ENCODE measurements around the gene SMIM43. TPM values are rescaled to one million over a fixed set of nuclear protein-coding genes. Genes with fewer than 3 reads are reported as not detected.
A peak's percentile ranks its signal among the peaks of the same experiment; 100 is the strongest.
"Not testable (repeated sequence)": the region's sequence is repeated elsewhere in the genome, so short reads cannot be mapped to it uniquely, and the experiment has no call there.

Gene SMIM43
- total RNA-seq, 1 donor from 2014 or later = not detected

DNA sequence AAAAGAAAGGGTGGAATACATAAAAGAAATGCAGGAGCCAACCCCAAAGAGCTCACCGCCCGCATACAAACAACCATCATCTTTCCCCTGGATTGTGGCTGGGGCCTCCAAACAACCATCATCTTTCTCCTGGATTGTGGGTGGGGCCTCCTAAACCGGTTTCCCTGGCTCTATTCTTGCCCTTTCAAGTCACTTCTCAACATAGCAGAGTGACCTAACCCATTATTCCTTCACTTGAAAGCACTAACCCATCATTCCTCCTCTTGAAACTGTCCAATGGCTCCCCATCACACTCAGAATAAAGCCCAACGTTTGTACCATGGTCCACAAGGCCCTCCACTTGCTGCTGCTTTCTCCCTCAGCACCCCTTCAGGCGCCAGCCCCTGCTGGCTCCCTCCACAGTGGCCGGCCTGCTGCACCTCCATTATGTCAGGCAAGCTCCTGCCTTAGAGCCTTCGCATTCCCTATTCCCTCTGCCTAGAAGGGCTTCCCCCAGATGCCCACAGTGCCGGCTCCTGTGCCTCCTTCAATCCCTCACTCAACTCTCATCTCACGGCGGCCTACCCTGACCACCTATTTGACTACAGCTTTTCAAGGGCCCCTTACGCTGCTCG, 24.1 kb downstream of the SMIM43 start:
- ATAC-seq (no peak), DNase-seq (ENCODE audit: missing footprints) (no peak)
- intact Hi-C loops (cut with DNase I) = no loop called here

DNA sequence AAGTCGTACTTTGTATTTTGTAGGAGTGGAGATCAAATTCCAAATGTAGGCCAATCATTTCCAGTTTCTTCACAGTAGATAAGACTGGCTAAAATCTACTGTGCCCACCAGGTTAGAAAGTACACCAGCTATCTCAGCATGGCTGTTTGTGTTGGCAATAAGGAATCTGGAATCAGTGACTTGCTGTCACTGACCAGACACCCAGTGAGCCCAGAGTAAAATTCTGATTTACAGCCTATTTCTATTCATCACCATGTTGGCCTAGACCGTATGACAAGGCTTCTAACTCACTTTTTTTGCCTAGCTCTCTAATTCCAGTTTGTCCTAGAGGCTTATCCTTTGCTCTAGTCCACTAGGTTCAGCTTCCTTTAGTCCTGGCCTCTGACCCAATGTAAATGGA, 25.4 kb downstream of the SMIM43 start:
- no peak for DNase-seq (ENCODE audit: missing footprints)
- no peak for ATAC-seq
- intact Hi-C loops (cut with DNase I) = loop anchor here (5.0 kb wide), 2 partner anchors 42 to 367 kb away; partner anchors contain the start of gene ANXA5

DNA sequence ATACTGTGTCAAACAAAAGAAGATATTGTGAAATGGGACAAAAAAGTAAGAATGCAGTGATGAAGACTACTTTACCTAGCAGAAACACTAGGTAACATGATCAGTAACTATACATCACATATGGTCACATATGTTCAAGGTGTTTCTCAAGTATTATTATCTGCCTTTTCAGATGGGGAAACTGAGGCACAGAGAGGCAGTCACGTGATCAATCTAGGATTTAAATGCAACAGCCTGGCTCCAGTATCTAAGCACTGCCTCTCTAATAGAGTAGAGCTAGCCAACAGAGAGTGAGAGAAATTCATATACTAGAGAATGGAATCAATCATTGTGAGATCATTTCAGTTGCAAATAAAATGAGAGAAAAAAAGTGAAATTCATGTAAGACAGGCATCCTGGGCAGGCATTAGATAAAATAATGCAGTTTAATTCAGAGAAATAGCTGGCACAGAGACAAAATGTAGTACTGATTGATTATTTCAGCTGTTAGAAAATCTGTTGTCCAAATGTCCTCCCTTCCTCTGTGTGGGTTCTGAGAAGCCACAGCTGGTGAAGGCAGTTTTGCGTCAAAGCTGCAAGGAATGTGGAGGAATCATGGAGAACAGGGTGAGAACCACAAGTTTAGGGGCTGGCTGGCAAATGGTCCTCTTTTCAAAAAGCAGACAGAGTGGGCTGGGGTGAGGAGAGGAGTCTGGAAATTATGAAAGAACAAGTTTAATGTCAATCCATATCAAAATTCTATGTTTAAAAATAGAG, 26.0 kb downstream of the SMIM43 start:
- DNase-seq (ENCODE audit: missing footprints) (no peak), ATAC-seq (peak; percentile 42)
- intact Hi-C loops (cut with DNase I) = loop anchor here (5.0 kb wide), 2 partner anchors 42 to 367 kb away; partner anchors contain the start of gene ANXA5

DNA sequence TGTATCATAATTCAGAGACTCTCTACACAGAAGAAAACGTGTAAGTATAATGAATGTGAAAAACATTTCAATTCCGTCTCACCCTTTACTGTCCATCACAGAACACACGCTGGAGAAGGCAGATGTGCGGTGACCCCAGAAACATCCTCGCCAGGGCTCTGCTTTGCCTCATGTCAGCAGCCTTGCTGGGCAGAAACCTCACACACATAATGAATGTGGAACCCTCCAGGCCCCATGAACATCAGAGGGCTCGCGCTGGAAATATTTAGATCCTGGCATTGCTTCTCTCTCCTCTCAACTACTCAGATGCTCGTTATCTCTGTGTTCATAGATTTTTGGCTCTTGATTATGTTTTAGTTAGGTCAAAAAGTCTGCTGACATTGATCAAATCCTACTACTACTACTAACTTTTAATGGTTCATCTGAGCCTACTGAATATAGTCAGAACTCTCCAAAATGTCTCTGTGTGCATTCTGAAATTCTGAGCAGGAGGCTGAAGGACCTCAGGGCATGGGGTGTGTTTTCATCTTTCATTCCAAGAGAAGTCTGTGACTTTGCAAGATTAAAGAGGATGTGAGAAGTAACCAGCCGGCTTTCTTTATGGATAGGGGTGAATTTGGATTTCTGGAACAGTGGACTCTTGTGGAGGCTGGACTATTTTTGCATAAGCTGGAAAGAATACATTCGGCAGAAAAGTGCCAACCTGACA, 27.0 kb downstream of the SMIM43 start:
- intact Hi-C loops (cut with DNase I) = loop anchor here (5.0 kb wide), 2 partner anchors 41 to 366 kb away; partner anchors contain the start of gene ANXA5
- DNase-seq (ENCODE audit: missing footprints) (no peak), ATAC-seq (no peak)

DNA sequence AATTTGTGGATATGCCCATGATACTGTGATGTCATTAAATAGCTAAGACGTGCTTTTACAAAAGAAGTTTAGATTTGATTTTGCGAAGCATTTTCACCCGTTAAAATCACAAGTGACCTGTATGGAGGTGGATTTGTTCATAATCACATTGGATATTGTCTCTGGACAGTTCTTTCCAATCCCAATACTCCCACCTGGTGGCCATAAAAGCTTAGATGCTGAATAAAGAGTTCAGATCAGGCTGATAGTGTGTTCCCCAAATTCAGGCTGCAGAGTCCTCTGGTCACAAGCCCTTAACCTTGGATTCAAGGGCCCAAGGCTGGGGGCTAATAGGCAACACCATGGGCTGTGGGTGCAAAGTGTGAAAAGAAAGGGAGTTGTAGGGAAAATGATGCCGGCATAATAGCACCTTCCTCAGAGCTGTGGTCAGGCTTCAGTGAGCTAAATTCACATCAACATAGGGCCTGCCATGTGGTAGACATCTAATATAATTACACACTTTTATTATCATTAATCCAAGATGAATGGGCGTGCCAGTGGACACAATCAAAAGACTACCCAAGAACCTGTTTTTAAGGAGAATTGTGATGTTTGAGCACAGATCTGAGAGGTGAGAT, 28.1 kb downstream of the SMIM43 start:
- DNase-seq (ENCODE audit: missing footprints) (no peak), ATAC-seq (no peak)
- intact Hi-C loops (cut with DNase I) = loop anchor here (5.0 kb wide), 2 partner anchors 40 to 365 kb away; partner anchors contain the start of gene ANXA5

DNA sequence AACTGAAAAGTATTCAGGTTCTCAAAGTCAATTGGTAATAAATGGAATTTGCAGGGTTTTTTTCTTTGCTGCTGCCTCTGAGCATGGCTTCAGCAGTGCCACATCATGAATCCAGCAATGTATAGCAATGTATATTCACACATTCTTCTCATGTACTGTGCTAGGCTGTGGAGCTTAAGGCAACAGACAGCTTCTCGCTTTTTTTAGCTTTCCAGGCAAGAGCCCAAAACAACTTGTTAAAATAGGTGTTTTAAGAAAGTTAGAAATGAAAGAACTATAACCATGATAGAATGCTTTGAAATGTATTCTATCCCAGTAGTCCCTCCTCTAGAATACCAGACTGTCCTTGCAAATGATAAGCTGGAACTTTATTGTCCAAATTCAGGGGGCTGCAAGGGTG, 30.4 kb downstream of the SMIM43 start:
- intact Hi-C loops (cut with DNase I) = no loop called here
- ATAC-seq (no peak), DNase-seq (ENCODE audit: missing footprints) (no peak)

DNA sequence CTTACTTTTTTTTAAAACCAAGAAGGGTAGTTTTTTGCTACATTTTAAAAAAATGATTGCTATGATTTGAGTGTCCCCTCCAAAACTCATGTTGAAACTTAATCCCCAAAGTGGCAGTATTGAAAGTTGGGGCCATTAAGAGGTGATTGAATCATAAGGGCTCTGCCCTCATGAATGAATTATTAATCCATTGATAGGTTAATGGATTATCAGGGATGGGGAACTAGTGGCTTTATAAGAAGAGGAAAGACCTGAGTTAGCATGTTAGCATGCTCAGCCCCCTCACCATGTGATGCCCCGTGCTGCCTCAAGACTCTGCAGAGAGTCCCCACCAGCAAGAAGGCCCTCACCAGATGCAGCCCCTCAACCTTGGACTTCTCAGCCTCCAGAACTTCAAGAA, 31.0 kb downstream of the SMIM43 start:
- DNase-seq (ENCODE audit: missing footprints) (no peak), ATAC-seq (no peak)
- intact Hi-C loops (cut with DNase I) = no loop called here

DNA sequence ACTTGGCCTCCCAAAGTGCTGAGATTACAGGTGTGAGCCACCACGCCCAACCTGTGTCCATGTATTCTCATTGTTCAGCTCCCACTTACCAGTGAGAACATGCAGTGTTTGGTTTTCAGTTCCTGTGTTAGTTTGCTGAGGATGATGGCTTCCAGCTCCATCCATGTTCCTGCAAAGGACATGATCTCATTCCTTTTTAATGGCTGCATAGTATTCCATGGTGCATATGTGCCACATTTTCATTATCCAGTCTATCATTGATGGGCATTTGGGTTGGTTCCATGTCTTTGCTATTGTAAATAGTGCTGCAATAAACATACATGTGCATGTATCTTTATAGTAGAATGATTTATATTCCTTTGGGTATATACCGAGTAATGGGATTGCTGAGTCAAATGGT, 35.2 kb downstream of the SMIM43 start:
- DNase-seq (ENCODE audit: missing footprints); ATAC-seq: not testable (repeated sequence)
- intact Hi-C loops (cut with DNase I) = loop anchor here (10.0 kb wide), 1 partner anchor 265 kb away; no protein-coding TSS in a partner anchor

DNA sequence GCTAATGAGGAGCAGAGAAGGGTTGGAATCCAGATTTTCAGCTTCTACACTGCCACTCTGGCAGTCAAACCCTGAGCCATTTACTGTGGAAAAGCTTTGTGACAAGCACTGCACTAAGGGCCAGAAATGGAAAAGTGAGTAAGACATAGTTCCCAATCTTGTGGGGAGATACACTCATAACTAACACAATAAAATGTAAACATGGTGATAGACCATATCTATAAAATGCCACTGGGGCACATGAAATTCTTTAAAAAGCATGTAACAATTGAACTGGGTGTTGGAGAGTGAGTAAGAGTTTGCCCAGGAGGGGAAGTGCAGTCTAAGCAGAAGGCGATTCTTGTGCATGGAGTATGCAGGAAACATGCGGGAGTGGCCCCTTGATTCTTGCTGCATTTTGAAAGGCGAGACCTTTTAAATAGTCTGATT, 36.2 kb downstream of the SMIM43 start:
- intact Hi-C loops (cut with DNase I) = loop anchor here (10.0 kb wide), 1 partner anchor 264 kb away; no protein-coding TSS in a partner anchor
- ATAC-seq (no peak), DNase-seq (ENCODE audit: missing footprints) (no peak)

DNA sequence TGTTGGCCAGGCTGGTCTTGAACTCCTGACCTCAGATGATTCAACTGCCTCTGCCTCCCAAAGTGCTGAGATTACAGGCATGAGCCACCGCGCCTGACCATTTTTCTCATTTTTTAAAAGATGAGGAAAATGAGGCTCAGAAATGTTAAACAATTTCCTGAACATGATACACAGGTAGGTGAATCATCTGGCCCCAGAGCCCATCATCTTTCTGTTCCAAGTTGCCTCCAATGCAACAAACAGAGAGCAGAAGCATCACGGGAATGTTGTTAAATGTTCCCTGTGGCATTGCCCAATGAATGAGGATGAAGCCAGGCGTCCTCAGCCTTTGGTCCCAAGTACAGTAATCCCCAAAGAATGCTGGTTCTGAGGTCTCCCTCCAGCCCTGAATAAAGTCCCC, 36.9 kb downstream of the SMIM43 start:
- ATAC-seq = no peak
- intact Hi-C loops (cut with DNase I) = loop anchor here (10.0 kb wide), 1 partner anchor 263 kb away; no protein-coding TSS in a partner anchor
- DNase-seq (ENCODE audit: missing footprints) = no peak

DNA sequence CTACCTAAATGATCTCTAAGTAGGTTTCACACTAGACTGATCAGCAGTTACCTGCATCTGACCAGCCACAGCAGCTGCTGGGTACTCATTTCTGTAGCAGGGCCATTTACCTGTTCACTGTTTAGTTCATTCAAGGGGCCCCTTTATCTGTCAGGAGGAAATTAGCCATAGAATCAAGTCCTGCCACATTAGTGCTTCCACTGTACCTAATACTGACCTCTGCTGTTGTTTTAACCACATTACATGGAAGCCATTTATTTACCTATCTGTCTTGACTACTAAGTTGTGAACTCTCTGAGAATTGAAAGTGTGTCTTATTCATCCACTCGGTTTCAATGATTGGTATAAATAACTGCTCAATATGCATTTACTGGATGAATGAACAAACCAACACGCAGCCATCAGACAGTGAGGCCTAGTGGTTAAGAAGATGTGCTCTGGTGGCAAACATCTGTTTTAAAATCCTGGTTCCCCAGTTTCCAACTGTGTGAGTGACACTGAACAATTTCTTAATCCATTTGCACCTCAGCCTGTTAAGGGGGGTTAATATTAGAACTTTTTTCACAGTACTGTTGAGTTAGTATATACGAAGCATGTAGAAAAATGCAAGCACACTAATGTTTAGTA, 38.2 kb downstream of the SMIM43 start:
- intact Hi-C loops (cut with DNase I) = loop anchor here (10.0 kb wide), 1 partner anchor 262 kb away; no protein-coding TSS in a partner anchor
- DNase-seq (ENCODE audit: missing footprints) (no peak), ATAC-seq (peak; percentile 75)

DNA sequence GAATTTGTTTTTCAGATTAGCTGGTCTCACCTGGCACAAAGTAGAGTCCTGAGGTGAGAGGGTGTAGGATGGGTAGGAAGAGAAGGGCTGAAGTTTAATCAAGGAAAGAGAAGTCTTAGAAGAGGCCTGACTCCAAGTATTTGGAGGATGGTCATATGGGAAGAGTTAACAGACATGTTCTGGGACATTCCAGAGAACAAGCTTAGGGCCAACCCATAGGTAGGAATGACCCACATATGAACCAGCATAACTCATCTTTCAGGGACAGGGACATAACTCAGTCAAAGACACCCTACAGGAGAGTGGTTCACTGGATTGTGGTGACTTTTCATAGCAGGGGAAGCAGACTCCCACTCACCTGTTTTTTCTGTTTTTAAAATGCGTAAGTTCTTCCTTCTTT, 40.3 kb downstream of the SMIM43 start:
- DNase-seq (ENCODE audit: missing footprints) (no peak), ATAC-seq (no peak)
- intact Hi-C loops (cut with DNase I) = loop anchor here (10.0 kb wide), 1 partner anchor 260 kb away; no protein-coding TSS in a partner anchor

DNA sequence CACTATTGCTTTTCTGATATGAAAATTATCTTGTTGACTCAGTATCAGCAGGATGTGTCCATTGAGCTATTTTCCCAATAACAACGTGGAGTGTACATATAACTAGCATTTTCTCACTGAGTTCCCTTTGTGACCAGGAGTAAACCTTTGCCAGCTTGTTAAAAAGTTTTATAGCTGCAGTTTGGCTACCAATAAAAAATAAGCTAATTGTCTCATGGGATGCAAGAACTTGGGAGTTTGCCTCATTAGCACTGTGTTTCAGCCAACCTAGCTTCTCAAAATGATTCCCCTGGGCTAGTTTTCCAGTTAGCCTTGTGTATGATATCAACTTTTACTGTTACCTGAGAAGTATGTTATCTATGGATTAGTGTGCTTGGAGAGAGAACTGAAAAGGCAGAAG, 43.3 kb downstream of the SMIM43 start:
- no peak for ATAC-seq
- intact Hi-C loops (cut with DNase I) = loop anchor here (10.0 kb wide), 1 partner anchor 257 kb away; no protein-coding TSS in a partner anchor
- no peak for DNase-seq (ENCODE audit: missing footprints)

DNA sequence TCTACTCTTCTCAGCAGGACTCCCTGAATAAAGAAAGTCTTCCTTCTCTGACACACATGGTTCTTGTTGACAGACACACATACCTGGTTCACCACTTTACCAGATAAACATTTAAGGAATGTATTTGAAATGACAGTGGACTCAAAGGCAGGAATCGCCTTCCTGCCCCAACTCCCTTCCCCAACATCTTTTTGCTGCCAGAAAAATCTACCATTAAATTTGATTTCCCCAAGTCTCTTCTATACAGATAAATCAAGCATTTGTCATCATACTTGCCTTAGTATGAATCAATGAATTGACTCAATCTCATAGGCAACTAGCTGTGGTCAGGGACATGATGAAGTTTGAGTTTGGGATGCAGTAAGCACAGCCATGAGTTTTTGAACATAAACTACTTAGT, 44.9 kb downstream of the SMIM43 start:
- ATAC-seq (no peak), DNase-seq (ENCODE audit: missing footprints) (no peak)
- intact Hi-C loops (cut with DNase I) = loop anchor here (10.0 kb wide), 1 partner anchor 255 kb away; no protein-coding TSS in a partner anchor

DNA sequence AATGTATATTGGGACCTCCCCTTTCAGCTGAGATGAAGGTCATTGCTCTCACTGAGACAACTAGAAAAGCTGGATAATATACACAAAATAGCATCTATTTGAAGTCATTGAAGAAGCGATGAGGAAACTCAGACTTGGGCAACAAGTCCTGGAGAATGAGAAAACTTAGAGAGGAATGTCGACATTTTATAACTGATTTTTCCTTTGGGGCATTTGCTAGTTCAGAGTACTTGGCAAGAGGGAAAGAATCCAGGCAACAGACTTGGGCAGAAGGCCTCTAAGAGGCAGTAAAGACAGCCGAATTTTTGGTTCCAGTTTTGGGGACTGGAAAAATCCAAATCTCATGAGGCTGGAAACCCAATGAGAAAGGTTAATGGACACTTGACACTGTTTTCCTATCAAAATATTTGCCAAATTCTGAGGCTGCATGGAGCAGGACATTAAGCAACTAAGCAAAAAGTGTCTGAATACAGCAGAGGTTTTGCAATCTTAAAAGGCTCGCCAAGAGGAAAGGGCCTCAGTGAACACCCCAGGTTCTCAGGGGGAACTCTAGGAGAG, 47.2 kb downstream of the SMIM43 start:
- ATAC-seq = peak; percentile 96
- DNase-seq (ENCODE audit: missing footprints) = no peak
- intact Hi-C loops (cut with DNase I) = no loop called here

DNA sequence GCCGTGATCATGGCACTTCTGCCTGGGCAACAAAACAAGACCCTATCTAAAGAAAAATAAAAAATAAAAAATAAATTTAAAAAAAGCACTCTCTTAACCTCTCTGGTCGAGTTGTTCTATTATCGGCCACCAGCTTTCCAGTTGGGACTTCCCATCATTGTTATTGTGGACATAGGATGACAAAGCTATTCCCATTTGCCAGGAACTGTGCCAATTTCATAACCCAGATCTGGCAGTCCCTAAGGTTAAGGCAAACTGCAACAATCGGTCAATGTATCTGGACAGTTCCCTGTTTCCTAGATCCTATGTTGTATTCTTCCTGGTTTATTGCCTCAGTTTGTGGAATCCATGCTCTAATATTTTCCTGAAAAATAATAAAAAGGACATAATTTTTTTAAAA, 50.4 kb downstream of the SMIM43 start:
- intact Hi-C loops (cut with DNase I) = no loop called here
- DNase-seq (ENCODE audit: missing footprints) (no peak), ATAC-seq (no peak)

DNA sequence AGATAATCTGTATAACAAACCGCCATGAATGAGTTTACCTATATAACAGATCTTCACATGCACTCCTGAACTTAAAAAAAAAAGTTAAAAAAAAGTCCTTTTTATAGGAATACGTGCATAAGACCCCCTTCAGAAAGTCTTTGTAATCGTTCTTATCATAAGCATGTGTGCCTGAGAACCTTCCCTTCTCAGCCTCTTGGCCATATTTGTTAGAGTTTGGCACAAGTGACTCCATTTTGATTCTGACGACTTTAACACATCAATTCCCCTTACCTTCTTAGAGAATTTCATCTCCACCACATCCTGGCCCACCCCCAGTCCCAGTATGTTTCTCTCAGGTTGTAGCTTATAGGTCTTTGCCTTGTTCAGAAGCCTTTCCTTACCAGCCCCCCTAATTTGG, 52.2 kb downstream of the SMIM43 start:
- no peak for ATAC-seq

DNA sequence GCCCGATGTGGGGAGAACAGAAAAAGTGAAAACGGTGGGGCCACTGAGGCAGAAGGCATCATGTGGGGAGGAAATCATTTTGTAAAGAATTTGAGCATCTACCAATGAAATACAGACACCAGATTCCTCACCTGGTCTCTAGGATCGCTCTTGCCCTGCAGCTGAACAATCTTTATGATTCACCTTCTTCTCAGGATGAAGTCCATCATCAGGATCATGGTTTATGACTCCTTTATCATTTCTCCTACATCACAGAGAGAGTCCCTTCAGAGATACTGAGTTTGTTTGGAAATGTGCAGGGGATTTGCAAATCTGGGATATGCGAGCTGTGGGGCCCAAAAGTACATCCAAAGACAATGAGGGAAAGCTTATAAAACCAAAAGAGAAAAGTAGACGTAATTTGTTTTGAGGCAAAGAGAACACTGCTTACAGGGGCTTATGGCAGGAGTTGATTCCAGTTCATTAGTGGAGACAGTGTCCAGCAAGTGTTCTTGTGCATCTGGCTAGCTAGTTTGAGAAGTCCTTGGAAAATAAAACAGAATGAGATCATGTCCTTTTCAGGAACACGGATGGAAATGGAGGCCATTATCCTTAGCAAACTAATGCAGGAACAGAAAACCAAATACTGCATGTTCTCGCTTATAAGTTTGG, 52.8 kb downstream of the SMIM43 start:
- ATAC-seq (peak; percentile 68), DNase-seq (ENCODE audit: missing footprints) (no peak)
- intact Hi-C loops (cut with DNase I) = no loop called here

More for the DNA sequence above, 52.2 kb downstream of the SMIM43 start:
- intact Hi-C loops (cut with DNase I) = no loop called here
- no peak for DNase-seq (ENCODE audit: missing footprints)

All from Right ventricle myocardium inferior (tissue), 1 donor.